Raji (cell line): ENCODE data around the gene FNIP2.

Source experiments
- POLR2A ChIP-seq: IDR thresholded peaks from 2 replicates; pipeline ENCODE4 v1.6.1; 2011; ENCODE audit warnings: low read depth, low read length, control low read depth; ENCODE audit not compliant: insufficient read depth

FNIP2 gene

GRCh38 chr4:158835226-158836001 lies 66.6 kb downstream of the FNIP2 start:
- TF ChIP-seq POLR2A, result no peak

GRCh38 chr4:158836002-158836369 lies 67.2 kb downstream of the FNIP2 start:
- TF ChIP-seq POLR2A, result no peak

GRCh38 chr4:158836828-158837449 lies 68.1 kb downstream of the FNIP2 start:
- TF ChIP-seq POLR2A, result no peak

- no peak for TF ChIP-seq POLR2A
These were observed 68.8 kb downstream of the FNIP2 start for GRCh38 chr4:158837527-158838141.

- TF ChIP-seq POLR2A, result no peak
These were observed 71.3 kb downstream of the FNIP2 start for GRCh38 chr4:158840131-158840530.

- TF ChIP-seq POLR2A, result no peak
These were observed 72.7 kb downstream of the FNIP2 start for GRCh38 chr4:158841540-158841939.

GRCh38 chr4:158845311-158846041 lies 76.7 kb downstream of the FNIP2 start:
- no peak for TF ChIP-seq POLR2A

- no peak for TF ChIP-seq POLR2A
These were observed 78.7 kb downstream of the FNIP2 start for GRCh38 chr4:158847535-158847934.

GRCh38 chr4:158849681-158850080 lies 80.9 kb downstream of the FNIP2 start:
- no peak for TF ChIP-seq POLR2A

- TF ChIP-seq POLR2A, result no peak
These were observed 81.5 kb downstream of the FNIP2 start for GRCh38 chr4:158850371-158850770.

- TF ChIP-seq POLR2A, result no peak
These were observed 82.2 kb downstream of the FNIP2 start for GRCh38 chr4:158850800-158851644.

- TF ChIP-seq POLR2A, result no peak
These were observed 85.4 kb downstream of the FNIP2 start for GRCh38 chr4:158854236-158854635.

- no peak for TF ChIP-seq POLR2A
These were observed 88.0 kb downstream of the FNIP2 start for GRCh38 chr4:158856852-158857251.

- no peak for TF ChIP-seq POLR2A
These were observed 89.1 kb downstream of the FNIP2 start for GRCh38 chr4:158857951-158858350.
